Right forelimb (tissue), 1 donor: ENCODE measurements around the gene PTPN2.
"Not testable (repeated sequence)": the region's sequence is repeated elsewhere in the genome, so short reads cannot be mapped to it uniquely, and the experiment has no call there.

Experiments used
- DNase-seq: peaks from one replicate; pipeline ENCODE4 v3.0.0-alpha.2; 2018

Gene PTPN2

DNA sequence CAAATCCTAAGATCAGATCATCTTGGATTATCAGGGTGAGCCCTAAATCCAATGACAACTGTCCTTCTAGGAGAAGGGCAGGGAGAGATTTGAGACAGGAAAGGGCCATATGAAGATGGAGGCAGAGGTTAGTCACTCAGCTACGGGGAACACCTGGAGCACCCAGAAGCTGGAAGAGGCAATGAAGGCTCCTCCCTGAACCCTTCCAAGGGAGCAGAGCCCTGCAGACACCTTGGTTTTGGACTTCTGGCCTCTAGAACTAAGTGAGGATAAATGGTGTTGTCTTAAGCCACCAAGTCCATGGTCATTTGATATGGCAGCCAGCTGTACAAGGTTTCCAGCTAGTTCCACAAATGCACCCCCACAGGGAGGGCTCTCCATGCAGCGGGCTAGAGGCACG, 6.9 kb upstream of the PTPN2 start:
- DNase-seq: no peak

DNA sequence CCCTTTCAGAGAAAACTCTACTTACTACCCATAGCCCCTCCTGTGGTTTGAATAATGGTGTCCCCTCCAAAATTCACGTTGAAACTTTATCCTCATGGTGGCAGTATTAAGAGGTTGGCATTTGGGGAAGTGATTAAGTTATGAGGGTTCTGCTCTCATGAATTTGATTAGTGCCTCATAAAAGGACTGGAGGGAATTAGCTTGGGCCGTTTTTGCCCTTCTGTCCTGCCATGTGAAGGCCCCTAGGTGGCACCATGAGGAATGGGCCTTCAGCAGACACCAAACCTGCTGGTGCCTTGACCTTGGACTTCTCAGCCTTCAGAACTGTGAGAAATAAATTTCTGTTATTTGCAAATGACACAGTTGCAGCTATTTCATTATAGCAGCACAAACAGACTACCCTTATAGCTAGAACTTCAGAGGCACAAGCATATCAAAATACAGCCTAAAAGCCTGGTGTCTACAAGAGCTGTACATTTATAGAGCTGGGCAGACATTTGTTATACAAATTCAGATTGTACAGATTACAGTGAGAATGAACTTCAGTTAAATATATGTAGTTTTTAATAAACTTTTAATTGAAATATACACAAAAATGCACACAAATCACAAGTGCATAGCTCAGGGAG, 2.6 kb upstream of the PTPN2 start:
- no peak for DNase-seq

DNA sequence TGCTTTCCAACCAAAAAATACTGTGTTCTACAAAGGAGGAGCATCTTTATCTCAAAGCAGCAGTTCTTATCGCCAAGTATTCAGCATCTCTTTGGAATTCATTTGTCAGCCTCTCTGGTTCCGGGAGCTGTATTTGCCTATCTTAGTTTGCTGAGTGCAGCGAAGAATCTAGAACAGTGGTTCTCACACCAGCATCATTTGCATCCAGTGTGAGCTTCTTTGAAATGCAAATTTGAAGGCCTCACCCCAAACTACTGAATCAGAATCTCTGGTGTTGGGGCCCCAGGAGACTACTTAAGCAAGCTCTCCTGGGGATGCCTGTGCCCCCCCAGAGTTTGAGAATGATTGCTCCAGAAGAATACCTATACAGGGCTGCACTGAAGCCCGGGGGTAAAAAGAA, 1.5 kb upstream of the PTPN2 start:
- DNase-seq: no peak

DNA sequence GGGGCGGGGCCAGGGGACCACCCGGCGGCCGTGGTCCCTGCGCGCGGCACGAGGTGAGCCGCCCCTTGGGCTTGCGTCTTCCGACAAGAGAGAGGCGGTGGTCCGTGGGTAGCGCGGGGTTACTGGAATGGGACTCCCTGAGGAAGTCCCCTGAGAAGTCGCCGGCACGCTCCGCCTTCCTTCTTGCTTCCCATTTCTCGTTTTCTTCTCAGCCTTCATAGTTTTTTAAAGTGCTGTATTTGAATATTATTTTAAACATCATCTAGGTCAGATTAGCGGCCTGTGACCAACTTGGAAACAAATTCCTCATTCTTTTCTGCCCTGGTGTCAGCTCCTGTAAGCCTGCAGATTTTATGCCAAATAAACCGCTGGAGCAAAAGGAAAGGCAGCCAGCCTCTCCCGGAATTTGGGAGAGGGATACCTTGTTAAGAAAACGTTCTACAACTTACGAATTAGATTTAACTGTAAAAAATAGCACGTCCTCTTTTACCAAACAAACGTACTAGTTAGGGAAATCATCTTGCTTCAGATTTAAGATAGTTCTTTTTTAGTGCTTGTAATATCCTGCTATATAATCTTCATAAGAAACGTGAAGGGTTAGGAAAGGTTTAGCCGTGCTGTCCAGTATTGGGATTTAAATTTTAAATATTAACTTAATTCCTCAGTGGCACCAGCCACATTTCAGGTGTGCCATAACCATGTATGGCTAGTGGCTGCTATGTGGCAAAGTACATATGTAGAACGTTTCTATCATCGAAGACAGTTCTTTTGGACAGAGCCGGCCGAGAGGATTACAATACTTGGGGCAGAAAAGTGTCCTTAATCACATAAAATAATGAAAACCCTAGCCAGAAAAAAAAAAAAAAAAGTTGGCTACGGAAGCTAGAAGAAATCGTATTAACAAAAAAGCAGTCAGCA, 628 bp upstream of the PTPN2 start:
- DNase-seq: no peak

DNA sequence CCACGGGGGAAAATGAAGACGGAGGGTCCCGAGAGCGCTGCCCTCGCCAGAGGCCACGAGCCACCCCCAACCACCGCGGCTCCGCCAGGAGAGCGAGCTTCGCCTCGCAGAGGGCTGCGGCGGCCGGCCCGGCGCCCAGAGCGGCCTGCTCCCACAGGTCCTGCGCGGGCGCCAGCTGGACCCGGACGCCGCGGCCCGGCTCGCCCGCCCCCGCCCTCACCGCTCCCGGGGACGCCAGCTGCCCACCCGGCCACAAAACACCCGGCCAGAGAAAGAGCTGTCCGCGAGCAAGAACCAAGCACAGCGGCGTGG, 709 bp downstream of the PTPN2 start:
- DNase-seq: no peak

DNA sequence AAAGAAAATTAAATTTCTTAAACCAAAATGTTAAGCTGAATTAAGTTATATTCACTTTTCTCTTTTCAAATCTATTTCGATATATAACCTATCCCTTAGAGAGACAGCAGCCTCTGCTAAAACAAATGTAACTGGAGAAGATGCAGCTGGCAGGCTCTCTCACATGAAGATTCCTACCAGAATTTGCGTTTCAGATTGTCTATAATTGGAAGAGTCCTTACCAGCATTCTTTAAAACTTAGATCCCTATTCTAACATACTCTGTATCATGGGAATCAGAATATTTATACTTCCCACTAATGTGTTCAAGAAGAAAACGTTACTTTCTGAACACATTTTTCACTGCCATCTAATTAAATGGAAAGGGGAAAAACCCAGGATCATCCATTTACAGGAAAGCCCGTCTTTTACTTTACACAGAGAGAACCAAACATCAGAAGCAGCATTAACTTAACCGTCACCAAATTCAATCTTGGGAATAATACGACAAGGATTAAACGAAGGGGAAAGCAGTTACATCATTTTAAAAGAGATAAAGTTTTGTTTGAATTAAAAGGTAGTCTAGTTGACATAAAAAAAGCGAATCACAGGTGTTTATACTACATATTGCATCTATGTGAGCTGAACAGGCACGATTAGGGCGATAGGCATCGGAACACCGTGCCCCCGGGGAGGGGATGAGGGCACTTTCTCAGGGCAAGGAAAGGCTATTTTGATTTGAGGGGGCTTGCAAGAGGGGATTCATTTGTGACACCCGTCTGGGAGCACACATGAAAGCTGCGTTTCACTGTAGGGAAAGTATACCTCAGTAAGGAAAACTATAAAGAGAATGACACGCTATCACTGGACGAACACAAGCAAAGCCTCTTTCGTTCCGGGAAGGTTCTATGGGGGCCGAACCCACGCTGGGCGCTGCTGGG, 1.3 kb downstream of the PTPN2 start:
- DNase-seq: no peak

DNA sequence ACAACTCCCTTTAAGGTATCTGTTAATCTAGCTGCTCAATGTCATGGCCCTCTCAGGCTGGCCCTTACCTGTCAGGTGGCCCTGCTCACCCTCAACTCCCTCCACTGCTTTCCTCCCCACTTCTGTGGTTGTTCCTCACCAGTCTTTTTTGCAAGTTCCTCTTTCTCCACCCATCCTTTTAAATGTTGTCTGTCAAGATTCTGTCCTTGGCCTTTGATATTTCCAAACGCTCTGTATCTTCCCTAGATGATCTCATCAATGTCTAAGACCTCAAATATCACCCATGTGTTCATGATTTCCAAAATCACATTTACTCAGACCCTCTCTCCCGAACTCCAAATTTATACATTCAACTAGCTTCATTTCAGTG, 3.5 kb downstream of the PTPN2 start:
- DNase-seq: no peak

DNA sequence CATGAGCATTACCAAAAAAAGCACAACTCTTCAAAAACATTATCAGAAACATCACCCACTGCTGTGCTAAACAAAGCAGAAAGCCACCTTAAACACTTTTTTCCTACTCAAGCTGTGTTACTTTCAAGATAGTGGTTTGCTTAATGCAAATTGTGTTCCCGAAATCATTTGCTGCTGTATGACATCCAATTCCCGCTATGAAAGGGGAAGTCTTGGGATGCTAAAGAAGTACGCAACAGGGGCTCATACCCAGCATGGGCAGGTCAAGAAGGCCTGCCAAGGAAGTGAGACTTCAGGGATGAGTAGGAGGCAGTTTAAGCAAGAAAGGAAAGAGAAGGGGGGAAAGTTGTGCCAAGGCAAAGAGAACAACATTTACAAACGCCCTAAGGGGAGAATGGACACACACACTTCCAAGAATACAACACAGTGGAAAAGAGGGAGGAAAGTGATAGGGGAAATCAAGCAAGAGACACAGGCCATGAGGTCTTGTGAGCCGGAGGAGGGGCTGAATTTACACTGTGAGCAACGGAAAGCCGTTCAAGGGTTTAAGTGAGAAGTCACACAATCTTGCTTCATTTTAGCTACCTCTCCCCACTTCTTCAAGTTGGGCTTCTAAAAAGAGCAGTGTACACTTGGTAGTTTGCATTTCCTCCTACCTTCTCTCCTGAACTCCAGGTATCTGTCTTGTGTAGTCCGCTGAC, 4.0 kb downstream of the PTPN2 start:
- no peak for DNase-seq

DNA sequence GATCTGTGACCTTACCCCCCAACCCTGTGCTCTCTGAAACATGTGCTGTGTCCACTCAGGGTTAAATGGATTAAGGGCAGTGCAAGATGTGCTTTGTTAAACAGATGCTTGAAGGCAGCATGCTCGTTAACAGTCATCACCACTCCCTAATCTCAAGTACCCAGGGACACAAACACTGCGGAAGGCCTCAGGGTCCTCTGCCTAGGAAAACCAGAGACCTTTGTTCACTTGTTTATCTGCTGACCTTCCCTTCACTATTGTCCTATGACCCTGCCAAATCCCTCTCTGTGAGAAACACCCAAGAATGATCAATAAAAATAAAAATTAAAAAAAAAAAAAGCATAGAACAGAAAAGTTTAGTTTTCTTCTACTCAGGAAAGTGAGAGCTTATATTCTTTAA, 9.0 kb downstream of the PTPN2 start:
- not testable (repeated sequence) for DNase-seq

DNA sequence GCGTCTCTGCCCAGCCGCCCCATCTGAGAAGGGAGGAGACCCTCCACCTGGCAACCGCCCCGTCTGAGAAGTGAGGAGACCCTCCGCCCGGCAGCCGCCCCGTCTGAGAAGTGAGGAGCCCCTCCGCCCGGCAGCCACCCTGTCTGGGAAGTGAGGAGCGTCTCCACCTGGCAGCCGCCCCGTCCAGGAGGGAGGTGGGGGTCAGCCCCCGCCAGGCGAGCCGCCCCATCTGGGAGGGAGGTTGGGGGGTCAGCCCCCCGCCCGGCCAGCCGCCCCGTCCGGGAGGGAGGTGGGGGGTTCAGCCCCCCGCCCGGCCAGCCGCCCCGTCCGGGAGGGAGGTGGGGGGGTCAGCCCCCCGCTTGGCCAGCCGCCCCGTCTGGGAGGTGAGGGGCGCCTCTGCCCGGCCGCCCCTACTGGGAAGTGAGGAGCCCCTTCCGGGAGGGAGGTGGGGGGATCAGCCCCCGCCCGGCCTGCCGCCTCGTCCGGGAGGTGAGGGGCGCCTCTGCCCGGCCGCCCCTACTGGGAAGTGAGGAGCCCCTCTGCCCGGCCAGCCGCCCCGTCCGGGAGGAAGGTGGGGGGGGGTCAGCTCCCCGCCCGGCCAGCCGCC, 10.0 kb downstream of the PTPN2 start:
- not testable (repeated sequence) for DNase-seq

DNA sequence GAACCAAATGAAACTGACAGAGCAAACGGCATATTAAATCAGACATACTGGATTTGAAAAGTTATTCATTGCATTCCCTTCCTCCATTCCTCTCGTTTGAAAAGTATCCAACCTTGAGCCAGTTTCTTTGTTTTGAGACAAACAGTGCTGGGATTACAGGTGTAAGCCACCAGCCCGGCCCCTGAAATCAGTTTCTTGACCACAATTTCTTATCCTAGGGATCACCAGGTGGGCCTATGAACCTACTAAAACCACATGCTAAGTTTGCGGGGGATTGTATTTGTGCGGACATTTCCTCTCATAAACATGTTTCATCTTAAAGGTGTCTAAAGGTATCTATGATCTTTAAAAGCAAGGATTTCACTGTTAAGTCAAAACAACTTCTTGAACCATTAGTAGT, 11.6 kb downstream of the PTPN2 start:
- no peak for DNase-seq

DNA sequence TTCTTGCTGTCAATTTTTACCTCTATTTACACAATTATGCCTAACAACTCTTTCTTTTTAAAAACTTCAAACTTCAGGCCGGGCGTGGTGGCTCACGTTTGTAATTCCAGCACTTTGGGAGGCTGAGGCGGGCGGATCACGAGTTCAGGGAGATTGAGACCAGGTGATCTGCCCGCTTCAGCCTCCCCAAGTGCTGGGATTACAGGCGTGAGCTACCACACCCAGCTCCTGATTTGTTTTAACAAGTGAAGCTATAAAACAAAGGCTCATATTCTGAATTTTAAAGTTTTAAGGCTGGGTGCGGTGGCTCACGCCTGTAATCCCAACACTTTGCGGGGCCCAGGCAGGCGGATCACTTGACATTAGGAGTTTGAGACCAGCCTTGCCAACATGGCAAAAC, 15.5 kb downstream of the PTPN2 start:
- DNase-seq: no peak

DNA sequence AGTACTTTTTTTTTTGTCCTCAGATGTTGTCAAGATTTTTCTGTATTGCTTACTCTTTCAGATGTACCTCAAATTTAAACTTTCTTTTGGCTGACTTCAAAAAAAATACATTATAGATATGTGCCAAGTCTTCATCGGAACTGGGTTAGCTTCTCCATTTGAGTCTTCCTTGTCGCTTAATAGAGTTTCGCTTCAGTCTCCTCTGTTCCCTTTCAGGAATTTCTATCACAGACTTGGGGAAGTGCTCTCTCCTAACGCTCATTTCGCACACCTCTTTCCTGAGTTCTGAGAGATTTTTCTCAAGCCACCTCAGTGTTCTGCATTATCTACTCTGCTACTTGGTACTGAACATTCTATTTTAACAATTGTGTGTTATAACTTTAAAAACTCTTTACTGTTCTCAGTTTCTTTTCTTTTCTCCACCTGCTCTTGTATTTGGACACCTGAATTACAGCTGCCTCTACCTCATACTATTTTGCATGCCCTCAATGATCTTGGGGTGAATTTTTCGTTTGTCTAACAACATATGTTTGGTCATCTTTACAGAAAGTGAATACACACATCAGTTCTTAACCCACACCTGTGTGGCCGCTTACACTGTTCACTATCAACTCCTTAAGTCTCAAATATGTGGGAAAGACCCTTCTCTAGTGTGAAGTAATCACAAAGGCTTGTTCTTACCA, 16.5 kb downstream of the PTPN2 start:
- DNase-seq: no peak

DNA sequence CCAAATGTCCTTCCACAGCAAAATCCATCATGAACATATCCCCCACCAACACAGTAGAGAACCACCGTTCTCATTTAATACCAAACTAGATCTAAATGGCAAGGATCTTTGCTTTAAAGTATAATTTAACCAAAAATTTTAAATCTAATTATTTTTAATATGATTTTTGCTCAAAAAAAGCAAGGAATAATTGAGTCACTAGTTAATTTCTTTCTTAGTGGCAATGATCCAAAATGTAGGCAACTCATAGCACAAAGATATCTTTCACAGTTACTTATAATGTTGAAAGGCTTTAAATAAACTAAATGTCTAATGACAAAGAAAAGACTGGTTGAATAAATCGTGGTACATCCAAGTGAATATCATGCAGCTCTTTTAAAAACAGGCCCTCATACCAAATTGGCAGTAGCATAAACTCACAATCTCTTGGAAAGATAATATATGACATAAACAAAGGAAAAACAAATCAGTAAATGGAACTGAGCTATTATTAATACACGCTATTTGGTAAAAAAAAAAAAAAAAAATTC, 20.3 kb downstream of the PTPN2 start:
- DNase-seq: no peak

DNA sequence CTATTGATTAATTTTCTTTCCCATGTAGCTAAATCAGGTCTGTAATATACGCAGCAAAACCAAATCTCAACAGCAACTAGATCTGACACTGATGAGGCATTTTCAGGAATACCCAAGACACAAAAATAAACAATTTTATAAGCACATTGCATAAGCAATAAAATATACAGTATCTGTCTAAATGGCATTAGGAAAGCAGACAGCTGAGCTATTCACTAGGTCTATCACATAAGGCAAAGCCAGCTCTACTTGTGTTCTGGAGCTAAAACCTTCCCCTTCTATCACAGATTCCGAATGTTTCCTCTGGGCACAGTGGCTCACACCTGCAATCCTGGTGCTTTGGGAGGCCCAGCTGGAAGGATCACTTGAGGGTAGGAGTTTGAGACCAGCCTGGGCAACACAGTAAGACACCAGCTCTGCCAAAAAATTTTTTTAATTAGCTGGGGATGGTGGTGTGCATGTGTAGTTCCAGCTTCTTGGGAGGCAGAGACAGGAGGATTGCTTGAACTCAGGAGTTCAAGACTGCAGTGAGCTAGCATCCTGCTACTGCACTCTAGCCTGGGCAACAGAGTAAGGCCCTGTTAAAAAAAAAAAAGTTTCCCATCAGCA, 21.1 kb downstream of the PTPN2 start:
- no peak for DNase-seq

DNA sequence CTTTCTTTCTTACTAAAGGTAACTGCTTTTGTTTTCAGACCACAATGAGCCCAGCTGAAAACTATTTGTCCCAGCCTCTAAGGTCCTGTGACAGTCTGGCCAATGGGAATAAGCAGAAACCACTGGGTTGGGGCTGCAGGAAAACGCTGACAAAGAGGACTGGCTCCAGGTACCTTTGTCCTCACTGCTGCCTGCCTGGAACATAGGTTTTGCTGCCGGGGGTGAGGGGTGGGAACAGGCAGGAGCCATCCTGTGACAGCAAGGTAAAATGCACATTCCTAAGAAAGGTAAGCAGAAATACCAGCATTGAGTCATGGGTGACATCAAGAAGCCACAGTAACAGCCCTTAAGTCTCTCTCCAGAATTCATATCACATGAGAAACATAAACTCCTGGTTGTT, 21.6 kb downstream of the PTPN2 start:
- DNase-seq: no peak

DNA sequence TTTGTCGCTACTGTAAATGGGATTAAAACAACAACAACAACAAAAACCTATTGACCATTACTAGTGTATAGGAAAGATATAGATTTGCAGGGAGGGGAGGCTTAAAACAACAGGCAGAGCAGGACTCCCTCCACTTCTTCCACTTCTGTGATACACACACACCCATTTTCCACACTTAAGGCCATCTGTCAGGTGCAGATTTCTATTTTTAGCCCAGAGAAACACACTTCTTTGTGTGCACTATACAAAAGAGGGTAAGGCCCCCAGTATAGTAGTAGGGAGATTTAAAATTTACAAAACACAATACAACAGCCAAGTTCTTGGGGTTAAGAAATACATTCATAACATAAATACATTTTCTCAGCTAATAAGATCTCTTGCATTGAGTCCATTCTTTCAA, 22.4 kb downstream of the PTPN2 start:
- no peak for DNase-seq

DNA sequence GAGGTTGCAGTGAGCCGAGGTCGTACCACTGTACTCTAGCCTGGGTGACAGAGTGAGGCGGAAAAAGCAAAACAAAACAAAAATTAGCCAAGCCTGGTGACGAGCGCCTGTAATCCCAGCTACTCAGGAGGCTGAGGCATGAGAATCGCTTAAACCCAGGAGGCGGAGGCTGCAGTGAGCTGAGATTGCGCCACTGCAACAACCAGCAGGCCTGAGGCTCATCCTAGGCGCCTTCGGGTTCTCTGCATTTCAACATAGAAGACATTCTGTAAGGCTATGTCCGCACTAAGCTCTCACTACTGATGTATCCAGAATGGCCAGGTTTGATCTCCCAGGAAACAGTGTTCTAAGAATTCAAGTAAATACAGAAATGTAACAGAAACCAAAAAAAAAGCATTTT, 23.5 kb downstream of the PTPN2 start:
- DNase-seq: no peak

DNA sequence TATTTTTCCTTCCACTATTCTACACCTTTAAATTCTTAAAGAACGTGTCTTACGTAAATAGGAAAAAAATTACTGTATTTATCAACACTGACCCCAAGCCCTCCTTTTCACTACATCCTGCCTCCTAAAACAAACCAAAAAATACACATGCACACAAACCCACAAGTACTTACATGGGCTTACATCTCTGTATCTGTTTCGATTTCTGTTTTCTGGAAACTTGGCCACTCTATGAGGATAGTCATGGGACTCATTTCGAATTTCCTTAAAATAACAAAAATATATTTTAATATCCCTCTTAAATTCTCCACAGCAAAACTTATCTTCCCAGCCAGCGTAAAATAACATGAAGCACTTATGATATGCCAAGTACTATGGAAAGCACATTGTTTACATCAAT, 25.0 kb downstream of the PTPN2 start:
- no peak for DNase-seq

DNA sequence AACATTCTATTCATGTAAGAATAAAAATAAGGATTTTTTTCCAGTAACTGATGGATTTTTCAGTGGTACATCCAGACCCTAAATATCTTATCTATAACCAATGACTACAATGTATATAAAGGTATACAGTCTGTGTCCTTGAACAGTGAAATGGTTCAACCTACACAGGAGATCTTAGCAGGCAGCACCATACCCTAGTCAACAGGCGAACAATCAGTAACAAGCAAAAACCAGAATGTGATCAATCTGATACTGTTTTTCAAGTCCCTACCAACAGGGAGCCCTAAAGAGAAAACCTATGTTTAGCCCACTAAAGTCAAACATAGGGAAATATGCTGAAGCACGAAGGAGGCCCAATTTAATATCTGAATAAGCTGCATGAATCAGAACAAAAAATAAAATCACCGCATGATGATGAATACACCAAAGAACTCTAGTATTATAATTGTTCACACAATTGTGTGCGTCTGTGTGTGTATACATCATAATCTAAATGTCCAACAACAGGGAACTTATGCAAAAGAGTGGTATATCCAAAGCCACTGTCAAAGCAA, 26.0 kb downstream of the PTPN2 start:
- DNase-seq: no peak
